Measurements from ENCODE around the gene OVAAL.

DNA sequence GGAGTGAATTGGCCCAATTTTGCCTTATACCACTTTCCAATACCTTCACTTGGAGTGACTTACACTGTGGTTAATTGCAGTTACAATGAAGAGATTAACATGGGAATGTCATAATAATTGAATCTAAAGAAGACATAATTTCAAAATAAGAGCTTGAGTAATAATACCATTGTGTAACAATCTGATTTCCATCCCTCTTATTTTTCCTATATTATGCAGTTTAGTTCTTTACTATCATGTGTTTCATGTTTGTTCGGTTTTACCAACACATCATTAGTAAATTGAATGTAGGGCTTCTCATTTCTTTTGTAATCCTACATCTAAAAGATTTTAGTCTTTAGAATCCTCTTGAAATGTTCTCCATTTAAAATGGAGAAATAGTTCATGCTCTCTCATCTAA is 53.9 kb downstream of the OVAAL start:
- TF ChIP-seq, protein P1, sequence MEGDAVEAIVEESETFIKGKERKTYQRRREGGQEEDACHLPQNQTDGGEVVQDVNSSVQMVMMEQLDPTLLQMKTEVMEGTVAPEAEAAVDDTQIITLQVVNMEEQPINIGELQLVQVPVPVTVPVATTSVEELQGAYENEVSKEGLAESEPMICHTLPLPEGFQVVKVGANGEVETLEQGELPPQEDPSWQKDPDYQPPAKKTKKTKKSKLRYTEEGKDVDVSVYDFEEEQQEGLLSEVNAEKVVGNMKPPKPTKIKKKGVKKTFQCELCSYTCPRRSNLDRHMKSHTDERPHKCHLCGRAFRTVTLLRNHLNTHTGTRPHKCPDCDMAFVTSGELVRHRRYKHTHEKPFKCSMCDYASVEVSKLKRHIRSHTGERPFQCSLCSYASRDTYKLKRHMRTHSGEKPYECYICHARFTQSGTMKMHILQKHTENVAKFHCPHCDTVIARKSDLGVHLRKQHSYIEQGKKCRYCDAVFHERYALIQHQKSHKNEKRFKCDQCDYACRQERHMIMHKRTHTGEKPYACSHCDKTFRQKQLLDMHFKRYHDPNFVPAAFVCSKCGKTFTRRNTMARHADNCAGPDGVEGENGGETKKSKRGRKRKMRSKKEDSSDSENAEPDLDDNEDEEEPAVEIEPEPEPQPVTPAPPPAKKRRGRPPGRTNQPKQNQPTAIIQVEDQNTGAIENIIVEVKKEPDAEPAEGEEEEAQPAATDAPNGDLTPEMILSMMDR (IDR thresholded peaks at IDR 0.05): no peak
- TF ChIP-seq POLR2A (IDR thresholded peaks at IDR 0.05): no peak

All from body of pancreas (tissue), 4 donors.